Measurements from ENCODE around the gene FRAT2. TPM values are rescaled to one million over a fixed set of nuclear protein-coding genes. Genes with fewer than 3 reads are reported as not detected.
"Not testable (repeated sequence)": the region's sequence is repeated elsewhere in the genome, so short reads cannot be mapped to it uniquely, and the experiment has no call there.

The FRAT2 gene
- polyA plus RNA-seq, 1 donor: 12.0 TPM

- DNase-seq: peak; percentile 99
Measured at GRCh38 chr10:97292097-97292861, 42.2 kb downstream of the FRAT2 start, which contains the start of gene ARHGAP19. Gene ARHGAP19 (minus strand): TSS chr10:97292637. CDS start chr10:97292627, 10 bp downstream.

DNA sequence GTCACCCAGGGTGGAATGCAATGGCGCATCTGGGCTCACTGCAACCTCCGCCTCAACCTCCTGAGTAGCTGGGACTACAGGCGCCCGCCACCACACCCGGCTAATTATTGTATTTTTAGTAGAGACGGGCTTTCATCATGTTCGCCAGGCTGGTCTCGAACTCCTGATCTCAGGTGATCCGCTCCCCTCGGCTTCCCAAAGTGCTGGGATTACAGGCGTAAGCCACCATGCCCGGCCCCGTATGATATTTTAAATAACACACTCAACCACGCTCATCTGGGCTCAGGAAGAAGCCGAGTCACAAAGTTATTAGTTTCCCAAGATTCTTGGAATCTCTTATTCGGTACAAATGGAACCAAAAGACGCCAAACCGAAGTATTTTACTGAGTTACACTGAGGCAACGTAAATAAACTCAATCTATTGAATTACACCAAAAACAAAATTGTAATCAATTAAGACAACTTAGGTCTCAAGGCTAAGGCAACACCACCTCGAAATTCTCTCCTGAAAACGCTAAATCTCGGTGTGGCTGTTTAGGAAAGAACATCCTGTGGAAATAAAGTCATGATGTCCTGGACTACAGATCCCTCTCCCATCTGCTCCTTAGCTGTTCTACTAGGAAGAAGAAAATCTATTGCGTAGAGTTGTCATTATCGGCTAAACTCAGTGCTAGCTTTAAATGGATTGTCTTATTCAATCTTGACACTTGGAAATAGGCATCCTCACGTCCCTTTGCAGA is 43.0 kb downstream of the FRAT2 start:
- DNase-seq: no peak

GRCh38 chr10:97290576-97291356 is 43.8 kb downstream of the FRAT2 start:
- DNase-seq: not testable (repeated sequence)

DNA sequence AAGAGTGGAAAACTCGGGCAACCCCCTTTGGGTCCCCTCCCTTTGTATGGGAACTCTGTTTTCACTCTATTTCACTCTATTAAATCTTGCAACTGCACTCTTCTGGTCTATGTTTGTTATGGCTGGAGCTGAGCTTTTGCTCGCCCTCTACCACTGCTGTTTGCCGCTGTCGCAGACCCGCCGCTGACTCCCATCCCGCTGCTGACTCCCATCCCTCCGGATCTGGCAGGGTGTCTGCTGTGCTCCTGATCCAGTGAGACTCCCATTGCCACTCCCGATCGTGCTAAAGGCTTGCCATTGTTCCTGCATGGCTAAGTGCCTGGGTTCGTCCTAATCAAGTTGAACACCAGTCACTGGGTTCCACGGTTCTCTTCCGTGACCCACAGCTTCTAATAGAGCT is 44.5 kb downstream of the FRAT2 start:
- not testable (repeated sequence) for DNase-seq

Other genes with a start within 250 kb of the FRAT2 start
- 9.7 TPM for gene SLIT1, start 148.8 kb downstream of the FRAT2 start, polyA plus RNA-seq (ENCODE audit: insufficient read length)
- gene ARHGAP19, start 42.1 kb downstream of the FRAT2 start, polyA plus RNA-seq (ENCODE audit: insufficient read length): 33.8 TPM
- 2.5 TPM for gene FRAT1, start 15.5 kb downstream of the FRAT2 start, polyA plus RNA-seq (ENCODE audit: insufficient read length)
- gene RRP12, start 66.6 kb upstream of the FRAT2 start, polyA plus RNA-seq (ENCODE audit: insufficient read length): 28.1 TPM
- gene PGAM1, start 91.5 kb upstream of the FRAT2 start, polyA plus RNA-seq (ENCODE audit: insufficient read length): 160 TPM
- 41.3 TPM for gene EXOSC1, start 111.3 kb upstream of the FRAT2 start, polyA plus RNA-seq (ENCODE audit: insufficient read length)
- 39.1 TPM for gene ZDHHC16, start 111.4 kb upstream of the FRAT2 start, polyA plus RNA-seq (ENCODE audit: insufficient read length)
- gene MMS19, start 163.7 kb upstream of the FRAT2 start, polyA plus RNA-seq (ENCODE audit: insufficient read length): 105 TPM
- 6.5 TPM for gene UBTD1, start 164.2 kb upstream of the FRAT2 start, polyA plus RNA-seq (ENCODE audit: insufficient read length)
- gene ANKRD2, start 238.1 kb upstream of the FRAT2 start, polyA plus RNA-seq (ENCODE audit: insufficient read length): 0.53 TPM
- 49.0 TPM for gene HOGA1, start 249.7 kb upstream of the FRAT2 start, polyA plus RNA-seq (ENCODE audit: insufficient read length)

All from left kidney (tissue), 2 donors.